CD4-positive, alpha-beta T cell treated with Interleukin-12 subunit alpha and Interleukin-12 subunit beta, for 1 hour (primary cell): ENCODE results near the gene RAB3IL1.

Experiments used
- DNase-seq: peaks from one replicate; pipeline ENCODE4 v3.0.0-alpha.2; 2020

The RAB3IL1 gene

DNA sequence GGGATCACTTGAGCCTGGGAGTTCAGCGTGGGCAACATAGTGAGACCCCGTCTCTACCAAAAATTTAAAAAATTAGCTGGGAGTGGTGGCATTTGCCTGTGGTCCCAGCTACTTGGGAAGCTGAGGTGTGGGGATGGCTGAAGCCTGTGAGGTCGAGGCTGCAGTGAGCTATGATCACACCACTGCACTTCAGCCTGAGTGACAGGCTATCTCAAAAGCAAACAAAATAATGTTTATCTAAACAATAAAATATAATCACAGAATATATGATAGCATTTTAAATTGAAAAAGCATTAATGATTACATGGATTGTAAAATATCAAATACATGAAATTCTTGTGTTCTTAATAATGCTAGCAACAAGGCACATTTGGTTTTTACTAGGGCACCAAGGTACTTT lies 35.5 kb upstream of the RAB3IL1 start:
- DNase-seq, result no peak

DNA sequence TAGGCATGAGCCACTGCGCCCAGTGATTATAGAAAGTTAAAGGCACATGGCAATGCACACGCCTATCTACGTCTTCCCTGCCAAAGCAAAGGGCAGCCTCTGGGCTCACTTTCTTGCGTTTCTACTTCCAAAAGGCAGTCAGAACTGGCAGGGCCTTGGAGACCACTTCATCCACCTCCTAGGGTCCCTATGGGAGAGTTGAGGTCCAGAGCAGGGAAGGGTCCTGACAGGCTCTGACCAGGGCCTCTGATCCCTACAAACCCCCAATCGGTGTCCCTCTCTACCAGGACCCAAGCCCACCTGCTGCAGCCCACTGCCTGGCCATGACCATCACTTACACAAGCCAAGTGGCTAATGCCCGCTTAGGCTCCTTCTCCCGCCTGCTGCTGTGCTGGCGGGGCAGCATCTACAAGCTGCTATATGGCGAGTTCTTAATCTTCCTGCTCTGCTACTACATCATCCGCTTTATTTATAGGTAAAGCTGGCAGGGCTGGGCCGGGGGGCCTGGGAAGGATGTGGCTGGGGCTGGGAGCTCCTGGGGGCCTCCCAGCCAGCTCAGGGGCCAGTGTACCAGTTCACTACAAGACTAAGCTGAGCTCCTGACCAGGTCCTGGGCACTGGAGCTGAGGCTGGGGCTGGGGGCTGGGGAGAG lies 34.2 kb upstream of the RAB3IL1 start:
- DNase-seq, result no peak

DNA sequence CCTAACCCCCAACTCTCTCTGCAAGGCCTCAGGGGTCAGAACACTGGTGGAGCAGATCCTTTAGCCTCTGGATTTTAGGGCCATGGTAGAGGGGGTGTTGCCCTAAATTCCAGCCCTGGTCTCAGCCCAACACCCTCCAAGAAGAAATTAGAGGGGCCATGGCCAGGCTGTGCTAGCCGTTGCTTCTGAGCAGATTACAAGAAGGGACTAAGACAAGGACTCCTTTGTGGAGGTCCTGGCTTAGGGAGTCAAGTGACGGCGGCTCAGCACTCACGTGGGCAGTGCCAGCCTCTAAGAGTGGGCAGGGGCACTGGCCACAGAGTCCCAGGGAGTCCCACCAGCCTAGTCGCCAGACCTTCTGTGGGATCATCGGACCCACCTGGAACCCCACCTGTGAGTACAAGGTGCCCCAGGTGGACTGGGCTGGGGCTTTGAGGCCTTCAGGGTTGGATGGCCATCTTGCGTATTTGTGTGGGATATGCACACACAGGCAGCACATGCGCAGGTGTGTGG lies 32.7 kb upstream of the RAB3IL1 start, which contains the start of gene BEST1:
Gene BEST1 (plus strand): TSS at position 317 of the 513 bp plus-strand sequence. CDS start 1,456 bp downstream, outside the sequence.
- no peak for DNase-seq

DNA sequence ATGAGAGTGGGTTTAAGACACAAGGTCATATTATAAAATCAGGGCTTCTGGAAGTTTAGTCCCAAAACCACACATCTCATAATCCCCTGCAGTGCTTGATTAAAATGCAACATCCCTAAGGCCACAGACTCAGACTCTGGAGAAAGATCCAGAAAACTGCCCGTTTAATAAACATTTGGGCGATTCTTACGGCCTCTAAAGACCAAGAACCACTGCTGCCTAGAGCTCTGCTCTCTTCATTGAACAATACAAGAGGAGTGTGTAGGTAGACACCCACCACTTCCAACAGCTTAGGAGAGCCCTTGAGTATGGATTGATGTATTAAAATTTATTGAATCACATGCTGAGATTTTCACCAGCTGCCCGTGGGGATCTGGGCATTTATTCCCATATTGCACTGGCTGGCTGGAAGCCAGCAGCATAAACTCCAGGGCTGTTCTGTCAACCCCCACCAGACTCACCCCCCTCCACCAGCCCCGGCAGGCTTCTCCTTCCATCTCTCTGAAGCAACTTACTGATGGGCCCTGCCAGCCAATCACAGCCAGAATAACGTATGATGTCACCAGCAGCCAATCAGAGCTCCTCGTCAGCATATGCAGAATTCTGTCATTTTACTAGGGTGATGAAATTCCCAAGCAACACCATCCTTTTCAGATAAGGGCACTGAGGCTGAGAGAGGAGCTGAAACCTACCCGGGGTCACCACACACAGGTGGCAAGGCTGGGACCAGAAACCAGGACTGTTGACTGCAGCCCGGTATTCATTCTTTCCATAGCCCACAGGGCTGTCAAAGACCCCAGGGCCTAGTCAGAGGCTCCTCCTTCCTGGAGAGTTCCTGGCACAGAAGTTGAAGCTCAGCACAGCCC lies 32.0 kb upstream of the RAB3IL1 start:
- peak; percentile 21 for DNase-seq

DNA sequence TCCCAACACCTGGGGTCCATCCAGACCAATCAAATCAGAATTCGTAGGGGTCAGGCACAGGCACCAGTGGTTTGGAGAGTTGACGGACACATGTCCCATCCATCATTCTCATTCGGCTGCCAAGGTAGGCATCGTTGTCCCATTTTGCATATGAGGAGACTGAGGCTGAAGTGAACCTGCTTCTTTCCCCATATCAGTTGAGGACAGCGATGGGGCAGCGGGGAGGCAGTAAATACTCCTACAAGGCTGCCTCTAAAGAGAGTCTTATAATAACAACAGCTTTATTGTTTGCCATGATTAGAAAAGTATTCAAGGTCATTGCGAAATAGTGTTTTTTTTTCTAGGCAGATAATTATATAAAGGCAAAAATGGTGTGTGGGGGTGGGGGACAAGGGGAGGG lies 31.1 kb upstream of the RAB3IL1 start:
- DNase-seq, result no peak

DNA sequence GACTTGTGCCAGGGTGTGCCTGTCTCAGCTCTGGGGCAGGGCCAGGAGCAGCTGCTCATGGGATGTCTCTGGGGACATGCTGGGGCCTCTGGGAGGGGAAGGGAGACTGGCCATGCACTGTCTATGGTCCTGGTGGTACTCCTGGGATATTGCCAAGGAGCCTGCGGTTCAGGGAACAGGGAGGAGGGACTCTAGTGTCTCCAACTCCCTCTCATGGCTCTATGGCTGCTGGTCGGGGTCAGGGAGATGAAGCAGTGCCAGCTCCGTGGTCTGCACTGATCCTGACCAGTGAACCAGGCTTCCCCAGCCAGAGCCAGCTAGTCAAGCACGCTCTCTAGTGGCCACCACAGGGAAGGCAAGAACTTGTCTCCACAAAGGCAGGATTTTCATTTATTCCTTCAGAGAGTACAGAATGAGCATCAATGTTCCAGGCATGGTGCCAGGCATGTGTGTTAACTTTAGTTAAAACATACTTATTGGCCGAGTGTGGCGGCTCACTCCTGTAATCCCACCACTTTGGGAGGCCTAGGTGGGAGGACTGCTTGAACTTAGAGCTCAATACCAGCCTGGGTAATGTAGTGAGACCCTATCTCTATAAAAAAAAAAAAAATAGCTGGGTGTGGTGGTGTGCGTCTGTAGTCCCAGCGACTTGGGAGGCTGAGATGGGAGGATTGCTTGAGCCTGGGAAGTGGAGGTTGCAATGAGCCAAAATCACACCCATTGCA lies 30.3 kb upstream of the RAB3IL1 start:
- DNase-seq, result peak; percentile 70

DNA sequence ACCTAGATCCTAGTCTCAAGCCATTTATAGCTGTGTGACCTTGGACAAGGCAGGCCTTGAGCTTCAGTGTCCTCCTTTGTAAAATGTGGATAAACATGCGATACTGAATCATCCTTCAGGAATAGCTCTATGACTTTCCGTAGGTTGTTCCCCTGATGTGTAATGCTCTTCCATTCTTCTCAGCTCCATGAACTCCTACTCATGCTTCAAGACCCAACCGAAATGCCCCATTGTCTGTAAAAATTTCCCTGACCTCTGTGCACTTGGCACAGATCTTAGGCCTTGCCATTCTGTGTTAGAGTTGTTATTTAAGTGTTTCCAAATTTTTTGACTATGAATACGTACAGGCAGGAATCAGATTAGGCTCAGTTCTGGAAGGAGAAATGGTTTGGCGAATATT lies 29.5 kb upstream of the RAB3IL1 start:
- no peak for DNase-seq

DNA sequence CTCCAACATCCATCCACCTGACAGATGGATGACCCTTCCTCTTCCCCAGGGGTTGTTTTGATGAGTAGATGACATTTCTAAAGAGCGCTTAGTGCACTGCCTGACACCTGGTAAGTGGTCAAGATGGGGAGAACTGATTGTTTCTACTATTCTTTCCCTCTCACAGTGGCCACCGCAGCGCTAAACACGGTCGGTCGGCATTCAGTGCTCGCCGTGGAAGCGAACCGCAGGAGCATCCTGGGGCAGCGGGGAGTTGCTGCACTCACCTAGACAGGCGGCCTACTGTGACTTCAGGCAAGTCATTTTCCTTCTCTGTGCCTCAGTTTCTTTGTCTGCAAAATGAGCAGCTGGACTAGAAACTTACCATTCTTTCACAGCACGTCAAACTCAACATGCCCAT lies 27.8 kb upstream of the RAB3IL1 start:
- DNase-seq, result no peak

DNA sequence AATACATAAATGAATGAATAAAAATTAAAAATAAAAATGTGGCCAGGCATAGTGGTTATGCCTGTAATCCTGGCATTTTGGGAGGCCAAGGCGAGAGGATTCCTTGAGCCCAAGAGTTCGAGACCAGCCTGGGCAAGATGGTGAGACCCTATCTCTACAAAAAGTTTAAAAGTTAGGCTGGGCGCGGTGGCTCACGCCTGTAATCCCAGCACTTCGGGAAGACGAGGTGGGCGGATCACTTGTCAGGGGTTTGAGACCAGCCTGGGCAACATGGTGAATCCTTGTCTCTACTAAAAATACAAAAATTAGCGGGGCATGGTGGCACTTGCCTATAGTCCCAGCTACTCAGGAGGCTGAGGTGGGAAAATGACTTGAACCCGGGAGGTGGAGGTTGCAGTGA lies 23.1 kb upstream of the RAB3IL1 start:
- no peak for DNase-seq

DNA sequence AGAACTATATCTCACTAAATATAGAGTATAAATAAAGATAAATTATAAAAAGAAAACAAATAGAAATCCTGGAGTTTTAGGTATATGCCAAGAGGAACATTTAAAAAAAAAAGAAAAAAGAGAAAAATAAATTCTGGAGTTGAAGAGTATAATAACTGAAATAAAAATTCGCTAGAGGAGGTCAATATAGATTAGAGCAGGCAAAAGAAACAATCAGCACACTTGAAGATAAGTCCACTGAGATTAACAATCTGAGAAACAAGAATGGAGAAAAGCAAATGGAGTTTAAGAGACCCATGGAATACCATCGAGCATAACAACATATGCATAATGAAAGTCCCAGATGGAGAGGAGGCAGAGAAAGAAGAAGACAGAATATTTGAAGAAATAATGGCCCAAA lies 18.5 kb upstream of the RAB3IL1 start:
- DNase-seq, result no peak

DNA sequence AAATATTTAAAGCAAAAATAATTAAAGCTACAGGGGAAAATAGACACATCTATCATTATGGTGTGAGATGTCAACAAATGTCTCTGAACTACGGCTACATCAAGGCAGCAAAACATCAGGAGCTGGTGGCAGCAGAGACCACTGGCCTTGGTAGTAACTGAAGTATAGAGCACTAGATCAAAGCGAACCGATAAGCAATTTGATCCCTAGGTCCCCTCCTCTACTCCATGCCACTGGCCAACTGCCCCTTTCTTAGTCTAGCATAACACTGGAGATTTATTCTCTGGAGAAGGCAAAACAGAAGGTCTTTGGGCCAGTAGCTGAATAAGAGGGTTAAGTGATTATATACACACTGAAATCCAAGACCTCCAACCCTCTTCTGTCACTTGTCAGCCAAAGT lies 13.6 kb upstream of the RAB3IL1 start:
- no peak for DNase-seq

DNA sequence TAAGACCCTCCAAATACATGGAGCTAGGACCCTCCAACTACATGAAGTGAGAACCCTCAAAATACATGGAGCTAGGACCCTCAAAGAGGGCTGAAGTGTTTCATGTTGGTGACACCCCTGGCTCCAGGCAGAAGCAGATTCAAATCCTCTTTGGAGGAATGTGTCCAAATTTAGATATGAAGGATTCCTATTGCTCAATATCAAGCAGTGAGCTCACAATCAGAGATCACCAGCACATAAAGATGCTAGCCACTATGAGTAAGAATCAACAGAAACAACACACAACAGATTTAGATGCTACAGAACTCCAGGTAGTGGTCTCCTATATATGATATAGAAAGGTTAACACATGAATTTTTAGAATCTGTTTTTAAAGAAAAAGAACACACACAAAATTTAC lies 11.2 kb upstream of the RAB3IL1 start:
- DNase-seq, result no peak

DNA sequence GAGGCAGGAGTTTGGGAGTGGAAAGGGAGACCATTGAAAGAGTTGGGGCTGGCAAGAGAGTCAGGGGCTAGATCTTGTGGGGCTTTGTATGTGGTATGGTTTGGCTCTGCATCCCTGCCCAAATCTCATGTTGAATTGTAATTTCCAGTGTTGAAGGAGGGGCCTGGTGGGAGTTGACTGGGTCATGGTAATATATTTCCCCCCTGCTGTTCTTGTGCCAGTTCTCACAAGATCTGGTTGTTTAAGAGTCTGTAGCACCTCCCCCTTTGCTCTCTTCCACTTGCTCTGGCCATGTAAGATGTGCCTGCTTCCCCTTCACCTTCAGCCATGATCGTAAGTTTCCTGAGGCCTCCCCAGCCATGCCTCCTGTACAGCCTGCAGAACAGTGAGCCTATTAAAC lies 10.1 kb upstream of the RAB3IL1 start:
- no peak for DNase-seq

DNA sequence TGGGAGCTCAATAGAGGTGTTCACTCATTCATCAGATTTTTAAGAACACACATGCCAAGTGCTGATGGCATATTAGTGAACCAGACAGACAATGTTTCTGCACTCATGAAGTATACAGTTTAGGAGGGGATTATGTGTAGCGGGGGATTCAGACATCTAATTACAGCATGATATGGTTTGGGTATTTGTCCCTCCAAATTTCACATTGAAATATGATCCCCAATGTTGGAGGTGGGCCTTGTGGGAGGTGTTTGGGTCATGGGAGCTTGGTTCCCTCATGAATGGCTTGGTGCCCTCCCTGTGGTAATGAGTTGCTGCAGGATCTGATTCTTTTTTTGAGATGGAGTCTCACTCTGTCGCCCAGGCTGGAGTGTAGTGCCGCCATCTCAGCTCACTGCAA lies 8.9 kb upstream of the RAB3IL1 start:
- DNase-seq, result no peak

DNA sequence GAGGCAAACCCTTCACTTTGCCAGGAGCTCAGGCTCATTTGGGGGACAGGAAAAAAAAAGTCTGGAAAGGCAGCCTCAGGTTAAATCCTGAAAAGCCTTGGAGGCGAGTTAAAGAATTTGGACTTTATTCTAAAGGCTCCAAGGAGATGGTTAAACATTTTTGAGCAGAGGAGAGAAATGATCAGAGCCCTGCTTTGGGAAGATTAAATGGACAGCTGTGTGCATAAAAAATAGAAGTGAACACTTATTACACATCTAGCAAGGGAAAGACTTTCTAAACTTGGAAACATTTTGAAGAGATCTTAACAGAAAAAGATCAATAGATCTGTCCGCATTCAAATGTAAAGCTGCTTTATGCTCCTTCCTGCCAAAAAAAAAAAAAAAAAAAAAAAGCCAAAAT lies 8.4 kb upstream of the RAB3IL1 start:
- DNase-seq, result no peak

DNA sequence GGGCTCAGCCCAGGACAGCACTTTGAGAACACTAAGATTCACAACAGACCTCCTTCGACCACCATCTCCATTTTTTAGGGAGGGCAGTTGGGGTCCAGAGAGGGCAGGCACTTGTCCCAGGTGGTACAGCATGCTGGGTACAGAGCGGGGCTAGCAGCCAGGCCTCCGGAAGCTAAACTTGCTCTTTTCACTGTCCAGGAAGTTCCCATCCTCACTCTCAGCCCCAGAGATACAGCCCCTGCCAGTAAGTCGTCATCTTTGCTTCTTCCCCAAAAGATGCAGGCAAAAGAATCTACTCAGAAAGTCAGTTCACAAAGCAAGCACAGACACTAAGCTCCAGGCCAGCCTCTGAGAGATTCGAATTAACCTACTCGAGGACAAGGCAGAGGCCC lies 6.7 kb upstream of the RAB3IL1 start:
- no peak for DNase-seq

DNA sequence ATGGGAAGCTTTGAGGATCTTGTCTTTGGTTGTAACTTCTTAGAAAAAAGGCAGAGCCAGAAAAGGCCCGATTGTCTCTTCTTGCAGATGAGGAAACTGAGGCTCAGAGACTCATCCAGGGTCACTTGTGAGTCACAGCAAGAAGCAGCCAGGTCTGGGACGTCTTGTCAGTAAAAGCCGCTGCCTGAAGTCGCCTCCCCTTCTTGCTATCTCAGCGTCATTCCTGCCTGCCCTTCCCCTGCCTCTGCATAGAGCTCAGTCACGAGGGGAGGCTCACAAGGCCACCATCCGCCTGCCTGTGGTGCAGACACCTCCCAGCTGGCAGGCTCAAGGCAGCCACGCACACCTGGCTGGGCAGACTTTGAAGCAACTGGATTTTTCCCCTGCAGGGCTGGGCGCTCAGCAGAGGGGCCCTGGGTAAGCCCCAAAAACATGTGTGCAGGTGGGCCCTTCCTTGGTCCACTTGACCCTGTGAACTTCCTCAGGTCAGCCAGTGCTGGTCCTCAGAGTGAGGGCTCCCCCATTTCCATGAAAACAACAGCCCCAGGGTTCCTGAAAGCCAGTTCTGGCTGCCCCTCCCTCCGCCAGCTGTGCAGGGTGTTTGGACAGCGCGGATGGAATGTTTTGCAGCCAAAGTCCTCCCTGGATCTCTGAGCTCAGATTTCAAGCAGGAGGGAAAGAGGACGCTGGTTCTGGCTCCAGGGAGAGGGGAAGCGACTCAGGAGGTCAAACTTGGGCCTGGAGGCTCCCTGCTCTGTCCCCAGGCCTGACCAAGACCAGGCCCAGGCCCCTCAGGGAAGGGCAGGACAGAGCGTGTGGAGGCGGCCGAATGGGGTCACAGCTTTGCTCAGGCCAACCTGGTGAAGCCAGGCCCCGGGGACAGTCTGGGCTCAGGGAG lies 6.0 kb upstream of the RAB3IL1 start:
- DNase-seq, result no peak

DNA sequence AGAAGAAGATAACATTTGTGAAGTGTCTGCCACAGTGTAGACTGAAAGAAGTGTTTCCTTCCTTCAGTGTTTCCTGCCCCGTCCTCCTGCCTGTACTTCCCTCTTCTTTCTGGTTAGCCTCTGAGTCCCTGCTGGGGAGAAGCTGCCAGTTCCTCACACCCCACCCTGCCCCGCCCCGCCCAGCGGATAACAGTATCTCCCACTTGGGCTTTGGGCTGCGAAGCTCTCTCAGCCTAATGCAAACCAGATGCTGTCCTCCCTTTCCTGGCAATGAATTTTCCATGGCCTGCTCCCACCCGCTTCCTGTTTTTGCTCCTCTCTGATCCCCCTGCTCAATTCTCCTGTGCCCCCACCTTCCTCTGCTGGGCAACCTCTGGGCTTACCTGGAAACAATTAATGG lies 5.2 kb upstream of the RAB3IL1 start:
- no peak for DNase-seq

DNA sequence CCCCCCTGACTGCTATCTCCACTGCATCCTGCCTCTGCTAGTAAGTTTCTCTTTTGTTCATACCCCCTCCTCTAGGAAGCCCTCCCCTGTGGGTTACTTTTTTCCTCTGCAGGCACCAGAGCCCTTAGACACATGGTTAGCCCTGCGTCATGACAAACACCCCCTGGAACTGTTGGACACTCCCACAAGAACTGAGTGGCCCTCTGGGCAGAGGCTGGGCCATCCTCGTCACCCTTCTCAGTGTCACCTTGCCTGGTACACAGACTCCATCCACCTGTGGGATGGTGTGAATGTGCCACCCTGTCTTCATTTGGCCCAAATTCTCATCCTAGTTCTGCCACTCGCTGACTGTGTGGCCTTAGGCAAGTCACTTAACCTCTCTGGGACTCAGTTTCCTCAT lies 4.1 kb upstream of the RAB3IL1 start:
- DNase-seq, result no peak

DNA sequence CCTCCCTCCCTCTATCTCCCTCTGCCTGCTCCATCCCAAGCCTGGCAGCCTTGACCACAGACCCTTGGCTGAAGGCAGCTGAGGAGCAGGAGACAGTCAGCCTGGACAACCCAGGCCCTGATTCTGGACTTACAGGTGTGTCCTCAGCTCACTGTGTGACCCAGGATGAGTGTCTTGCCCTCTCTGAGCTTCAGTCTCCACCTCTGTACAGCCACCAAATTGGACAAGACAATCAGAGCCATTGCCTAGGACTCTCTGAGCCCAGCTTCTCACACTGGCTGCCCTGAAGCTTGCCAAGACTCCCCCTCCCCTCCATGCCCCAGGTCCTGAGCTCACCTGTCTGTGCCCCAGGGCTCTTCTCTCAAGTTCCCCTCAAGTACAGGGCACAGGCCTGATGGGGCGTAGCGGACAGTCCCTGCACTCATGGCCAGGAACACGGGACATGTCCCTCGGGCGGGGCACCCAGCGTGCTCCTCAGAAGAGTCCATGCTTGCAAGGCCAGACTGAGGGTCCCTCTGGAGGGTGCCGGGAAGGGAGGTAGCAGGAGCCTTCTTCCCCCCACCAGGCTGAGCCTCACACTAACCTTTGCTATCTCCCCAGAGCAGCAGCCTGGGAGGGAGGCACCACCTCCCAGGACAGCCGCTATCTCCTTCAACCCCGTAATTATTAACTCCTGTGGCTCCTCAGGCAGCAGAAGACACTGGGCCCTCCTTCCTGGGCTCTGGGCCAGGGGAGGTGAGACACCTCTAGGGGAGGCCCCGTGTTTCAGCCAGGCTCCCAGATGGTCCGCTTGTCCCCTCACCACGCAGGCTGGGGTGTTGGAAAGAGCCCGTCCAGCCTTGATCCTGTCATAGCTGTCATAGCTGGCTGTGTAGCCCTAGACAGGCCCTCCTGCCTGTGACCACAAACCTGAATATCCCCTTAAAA lies 2.6 kb upstream of the RAB3IL1 start:
- no peak for DNase-seq

DNA sequence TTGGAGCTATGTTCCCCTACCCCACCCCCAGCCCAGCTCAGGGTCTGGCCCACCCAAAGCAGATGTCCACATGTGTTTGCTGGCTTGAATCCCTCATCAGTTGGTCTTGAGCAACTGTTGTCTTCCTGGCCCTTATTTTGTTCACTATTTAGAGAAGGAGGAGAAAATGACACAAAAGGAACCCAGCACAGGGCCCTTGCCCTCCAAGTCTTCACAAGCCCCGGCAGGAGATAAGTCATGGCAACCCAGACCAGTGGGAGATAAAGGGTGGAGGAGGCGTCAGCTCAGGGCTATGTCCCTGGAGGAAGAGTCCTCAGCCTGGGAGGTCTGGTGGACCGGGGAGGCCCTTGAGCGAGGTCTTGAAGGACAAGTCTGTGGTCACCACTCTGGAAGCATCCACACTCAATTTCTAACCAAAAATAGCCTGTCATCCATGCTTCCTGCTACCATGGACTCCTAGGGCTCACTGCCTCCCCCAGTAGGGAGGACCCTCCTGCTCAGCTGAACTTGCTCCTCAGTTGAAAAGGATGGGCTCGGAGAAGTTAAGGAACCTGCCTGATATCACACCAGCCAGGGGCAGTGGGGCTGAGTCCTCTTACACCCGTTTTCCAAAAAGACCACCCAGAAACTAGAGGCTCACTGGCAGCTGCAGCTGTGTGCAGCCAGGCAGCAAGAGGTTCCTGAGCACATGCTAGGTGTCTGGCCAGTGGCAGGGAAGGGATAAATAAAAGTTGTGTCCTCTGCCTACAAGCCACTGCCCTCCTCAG lies 1.8 kb upstream of the RAB3IL1 start:
- no peak for DNase-seq
